Measurements from ENCODE around the gene DDHD1. TPM values are rescaled to one million over a fixed set of nuclear protein-coding genes. Genes with fewer than 3 reads are reported as not detected.

The DDHD1 gene
- total RNA-seq, 1 donor = 30.0 TPM

DNA sequence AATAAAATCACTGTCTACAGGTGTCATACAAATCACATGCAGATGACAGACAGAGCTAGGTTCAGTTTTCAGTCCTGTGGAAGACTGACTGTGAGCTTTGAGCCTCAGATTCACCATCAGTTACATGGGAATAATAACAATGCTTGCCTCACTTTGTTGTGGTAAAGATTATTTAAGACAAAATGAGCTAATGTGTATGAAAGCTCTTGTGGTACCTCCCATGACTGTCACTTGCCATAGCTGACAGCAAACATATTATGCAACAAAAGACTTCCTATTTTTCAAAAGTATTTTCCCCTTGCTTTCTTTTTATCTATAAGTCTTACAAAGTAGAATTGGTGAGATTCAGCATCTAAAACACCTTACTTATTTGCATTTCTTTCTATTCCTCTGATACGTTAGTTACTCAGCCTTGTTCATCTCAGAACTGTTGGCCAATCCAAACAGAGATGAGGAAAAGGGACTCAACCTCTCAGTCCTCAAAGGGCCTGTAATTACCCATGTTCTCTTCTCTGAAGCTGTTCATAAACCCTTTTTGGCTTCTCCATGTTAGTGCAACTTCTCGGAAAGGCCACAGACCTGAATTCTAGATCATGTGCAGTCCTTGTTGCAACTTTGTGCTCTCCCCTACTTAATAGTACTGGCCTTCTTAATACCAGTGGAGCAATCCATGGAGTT is 8.8 kb upstream of the DDHD1 start:
- Histone ChIP-seq H2AFZ (ENCODE audit: low read length) (no peak overlapping the region), H3K79me2 (ENCODE audit: insufficient read depth, low read length) (no peaks in the 10 kb centered on the region), H3K4me3 (ENCODE audit: insufficient read depth, low read length) (no peak overlapping the region), H3K27me3 (ENCODE audit: insufficient read depth, low read length) (no peaks in the 10 kb centered on the region), H3K9me3 (ENCODE audit: low read depth, low read length) (no peaks in the 10 kb centered on the region), H3K4me1 (ENCODE audit: insufficient read depth, low read length) (no peaks in the 10 kb centered on the region), H3K27ac (ENCODE audit: low read depth, low read length) (no peak overlapping the region), H3K36me3 (ENCODE audit: insufficient read depth, low read length) (no peaks in the 10 kb centered on the region), H4K20me1 (ENCODE audit: insufficient read depth, low read length) (no peaks in the 10 kb centered on the region), H3K4me2 (ENCODE audit: insufficient read depth, low read length) (no peak overlapping the region)
- TF ChIP-seq, protein P1, sequence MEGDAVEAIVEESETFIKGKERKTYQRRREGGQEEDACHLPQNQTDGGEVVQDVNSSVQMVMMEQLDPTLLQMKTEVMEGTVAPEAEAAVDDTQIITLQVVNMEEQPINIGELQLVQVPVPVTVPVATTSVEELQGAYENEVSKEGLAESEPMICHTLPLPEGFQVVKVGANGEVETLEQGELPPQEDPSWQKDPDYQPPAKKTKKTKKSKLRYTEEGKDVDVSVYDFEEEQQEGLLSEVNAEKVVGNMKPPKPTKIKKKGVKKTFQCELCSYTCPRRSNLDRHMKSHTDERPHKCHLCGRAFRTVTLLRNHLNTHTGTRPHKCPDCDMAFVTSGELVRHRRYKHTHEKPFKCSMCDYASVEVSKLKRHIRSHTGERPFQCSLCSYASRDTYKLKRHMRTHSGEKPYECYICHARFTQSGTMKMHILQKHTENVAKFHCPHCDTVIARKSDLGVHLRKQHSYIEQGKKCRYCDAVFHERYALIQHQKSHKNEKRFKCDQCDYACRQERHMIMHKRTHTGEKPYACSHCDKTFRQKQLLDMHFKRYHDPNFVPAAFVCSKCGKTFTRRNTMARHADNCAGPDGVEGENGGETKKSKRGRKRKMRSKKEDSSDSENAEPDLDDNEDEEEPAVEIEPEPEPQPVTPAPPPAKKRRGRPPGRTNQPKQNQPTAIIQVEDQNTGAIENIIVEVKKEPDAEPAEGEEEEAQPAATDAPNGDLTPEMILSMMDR (IDR thresholded peaks at IDR 0.05; ENCODE audit: extremely low read depth, low read depth, low read length) = no peak
- DNase-seq (ENCODE audit: insufficient read length, low spot score, missing footprints) = no peak

DNA sequence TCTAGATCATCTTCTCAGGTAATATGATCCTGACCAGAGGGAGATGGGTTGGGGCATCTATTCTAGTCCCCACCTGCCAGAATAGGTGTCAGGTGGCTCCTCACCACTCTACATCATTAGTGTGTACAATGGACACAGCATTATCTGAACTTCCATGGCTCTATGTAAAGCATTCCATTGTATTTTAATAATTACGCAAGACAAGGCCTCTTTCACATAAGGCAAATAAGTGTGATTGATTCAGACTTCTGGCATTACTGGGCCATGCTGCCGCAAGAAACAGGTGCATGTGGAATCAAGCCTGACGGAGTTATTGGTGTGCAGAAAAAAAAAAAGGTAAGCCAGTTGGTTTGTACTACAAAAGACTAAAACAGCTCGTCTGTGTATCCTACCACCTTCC is 3.1 kb upstream of the DDHD1 start:
- Histone ChIP-seq H2AFZ (ENCODE audit: low read length) (no peak overlapping the region), H3K9me3 (ENCODE audit: low read depth, low read length) (no peaks in the 10 kb centered on the region), H3K4me3 (ENCODE audit: insufficient read depth, low read length) (no peak overlapping the region), H3K79me2 (ENCODE audit: insufficient read depth, low read length) (peaks cover 12% of the 10 kb centered on the region), H3K4me1 (ENCODE audit: insufficient read depth, low read length) (peaks cover 6% of the 10 kb centered on the region), H3K4me2 (ENCODE audit: insufficient read depth, low read length) (no peak overlapping the region), H3K27ac (ENCODE audit: low read depth, low read length) (no peak overlapping the region), H3K27me3 (ENCODE audit: insufficient read depth, low read length) (no peaks in the 10 kb centered on the region), H3K36me3 (ENCODE audit: insufficient read depth, low read length) (no peaks in the 10 kb centered on the region), H4K20me1 (ENCODE audit: insufficient read depth, low read length) (peaks cover 4% of the 10 kb centered on the region)
- TF ChIP-seq, protein P1 (IDR thresholded peaks at IDR 0.05; ENCODE audit: extremely low read depth, low read depth, low read length) = no peak
- no peak for DNase-seq (ENCODE audit: insufficient read length, low spot score, missing footprints)

DNA sequence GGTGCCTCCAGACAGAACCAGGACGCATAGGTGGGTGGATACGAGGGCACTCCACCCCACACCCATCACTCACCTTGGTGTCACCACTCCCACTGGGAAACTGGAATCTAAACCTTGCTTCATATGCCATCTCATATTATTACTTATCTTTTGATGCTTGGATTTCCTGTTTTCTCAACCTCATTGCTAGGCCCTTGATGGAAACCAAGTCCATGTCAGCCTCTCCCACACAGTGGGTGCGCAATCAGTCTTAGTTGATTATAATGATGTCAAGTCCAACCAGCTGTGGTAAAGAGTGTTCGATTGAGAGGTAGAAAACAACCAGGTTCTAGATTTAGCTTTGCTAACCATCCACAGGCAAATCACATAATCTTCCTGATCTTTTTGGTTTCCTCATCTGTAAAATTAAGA is 584 bp upstream of the DDHD1 start:
- TF ChIP-seq, protein P1 (IDR thresholded peaks at IDR 0.05; ENCODE audit: extremely low read depth, low read depth, low read length) = no peak
- DNase-seq (ENCODE audit: insufficient read length, low spot score, missing footprints) = no peak
- no peaks in the 10 kb centered on the region for H3K36me3 ChIP-seq (ENCODE audit: insufficient read depth, low read length)
- peaks cover 20% of the 10 kb centered on the region for H4K20me1 ChIP-seq (ENCODE audit: insufficient read depth, low read length)
- no peaks in the 10 kb centered on the region for H3K27me3 ChIP-seq (ENCODE audit: insufficient read depth, low read length)
- peak overlapping the region; percentile 94 for H3K4me3 ChIP-seq (ENCODE audit: insufficient read depth, low read length)
- H3K9me3 ChIP-seq (ENCODE audit: low read depth, low read length) = no peaks in the 10 kb centered on the region
- no peak overlapping the region for H3K27ac ChIP-seq (ENCODE audit: low read depth, low read length)
- H3K4me1 ChIP-seq (ENCODE audit: insufficient read depth, low read length) = peaks cover 11% of the 10 kb centered on the region
- peaks cover 37% of the 10 kb centered on the region for H3K79me2 ChIP-seq (ENCODE audit: insufficient read depth, low read length)
- H3K4me2 ChIP-seq (ENCODE audit: insufficient read depth, low read length) = peak overlapping the region; percentile 90
- peak overlapping the region; percentile 91 for H2AFZ ChIP-seq (ENCODE audit: low read length)

DNA sequence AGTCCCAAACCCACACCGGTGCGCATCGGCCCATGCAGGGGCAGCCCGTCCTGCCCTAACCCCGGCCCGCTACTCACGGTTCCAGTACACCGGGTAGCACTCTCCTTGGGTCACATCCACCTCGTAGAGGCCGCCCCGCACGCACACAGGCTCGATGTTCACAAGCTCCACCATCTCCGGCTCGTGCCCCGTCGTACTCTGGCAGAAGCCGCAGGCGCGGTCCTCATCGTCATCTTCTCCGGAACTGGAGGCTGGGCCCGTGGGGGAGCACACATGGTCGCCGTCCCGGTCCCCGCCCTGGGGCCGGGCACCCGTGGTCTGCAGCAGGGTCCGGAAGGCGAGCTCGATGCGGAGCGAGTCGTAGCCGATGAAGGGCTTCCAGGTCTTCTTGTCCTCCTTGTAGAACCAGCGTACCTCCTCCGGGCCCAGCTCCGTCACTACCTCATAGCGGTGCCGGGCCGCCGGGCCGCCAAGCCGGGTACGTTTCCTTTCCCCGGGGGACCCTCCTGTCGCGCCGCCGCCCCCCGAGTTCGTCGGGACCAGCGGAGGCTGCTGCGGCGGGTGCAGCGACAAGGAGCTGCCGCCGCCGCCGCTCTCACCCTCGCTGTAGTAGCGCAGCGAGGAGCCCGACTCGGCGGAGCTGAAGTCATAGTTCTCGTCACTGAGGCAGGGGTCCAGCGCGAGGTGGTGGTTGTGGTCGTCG is 788 bp downstream of the DDHD1 start:
- no peaks in the 10 kb centered on the region for H3K36me3 ChIP-seq (ENCODE audit: insufficient read depth, low read length)
- H3K27me3 ChIP-seq (ENCODE audit: insufficient read depth, low read length) = no peaks in the 10 kb centered on the region
- H3K27ac ChIP-seq (ENCODE audit: low read depth, low read length) = peak overlapping the region; percentile 66
- peaks cover 20% of the 10 kb centered on the region for H4K20me1 ChIP-seq (ENCODE audit: insufficient read depth, low read length)
- peaks cover 11% of the 10 kb centered on the region for H3K4me1 ChIP-seq (ENCODE audit: insufficient read depth, low read length)
- DNase-seq (ENCODE audit: insufficient read length, low spot score, missing footprints) = peak; percentile 94
- TF ChIP-seq, protein P1 (IDR thresholded peaks at IDR 0.05; ENCODE audit: extremely low read depth, low read depth, low read length) = no peak
- peak overlapping the region; percentile 90 for H3K4me2 ChIP-seq (ENCODE audit: insufficient read depth, low read length)
- H2AFZ ChIP-seq (ENCODE audit: low read length) = peak overlapping the region; percentile 93
- peak overlapping the region; percentile 94 for H3K4me3 ChIP-seq (ENCODE audit: insufficient read depth, low read length)
- no peaks in the 10 kb centered on the region for H3K9me3 ChIP-seq (ENCODE audit: low read depth, low read length)
- peaks cover 51% of the 10 kb centered on the region for H3K79me2 ChIP-seq (ENCODE audit: insufficient read depth, low read length)

Measured in osteoblast (primary cell).